Neuronal stem cell (in vitro differentiated cells): Measurements from ENCODE around the gene POFUT2.

Source experiments
- DNase-seq: peaks from one replicate; pipeline ENCODE4 v3.0.0-alpha.2; 2013; ENCODE audit warnings: low spot score
- H2AFZ ChIP-seq: one replicate; pipeline ENCODE4 v1.6.1; 2013; ENCODE audit warnings: mild to moderate bottlenecking, low read length, inconsistent platforms
- H2AK5ac ChIP-seq: 2 replicates; pipeline ENCODE4 v1.6.1; 2013; ENCODE audit warnings: low read depth, mild to moderate bottlenecking, inconsistent platforms, low read length, moderate library complexity, mixed read lengths
- H2BK120ac ChIP-seq: 2 replicates; pipeline ENCODE4 v1.6.1; 2013; ENCODE audit warnings: low read depth, mild to moderate bottlenecking, inconsistent platforms, low read length, moderate library complexity, mixed read lengths
- H2BK12ac ChIP-seq: one replicate; pipeline ENCODE4 v1.6.1; 2013; ENCODE audit warnings: low read length, inconsistent platforms
- H2BK15ac ChIP-seq: 2 replicates; pipeline ENCODE4 v1.6.1; 2013; ENCODE audit warnings: mild to moderate bottlenecking, low read length, inconsistent platforms, mixed read lengths
- H2BK5ac ChIP-seq: one replicate; pipeline ENCODE4 v1.6.1; 2013; ENCODE audit warnings: inconsistent platforms, mild to moderate bottlenecking, low read length, moderate library complexity
- H3K14ac ChIP-seq: one replicate; pipeline ENCODE4 v1.6.1; 2013; ENCODE audit warnings: low read length, inconsistent platforms
- H3K18ac ChIP-seq: 2 replicates; pipeline ENCODE4 v1.6.1; 2013; ENCODE audit warnings: low read length, inconsistent platforms
- H3K23ac ChIP-seq: 2 replicates; pipeline ENCODE4 v1.6.1; 2013; ENCODE audit warnings: low read depth, mild to moderate bottlenecking, mixed read lengths, low read length, inconsistent platforms; ENCODE audit not compliant: poor library complexity
- H3K27ac ChIP-seq: replicated peaks from 3 replicates; pipeline ENCODE4 v1.5.1; 2013; ENCODE audit warnings: low read length, inconsistent platforms
- H3K27me3 ChIP-seq, 3 experiments: 2 replicates each; pipeline ENCODE4 v1.6.1; 2013; ENCODE audit warnings: low read length in 3 of 3, mild to moderate bottlenecking in 2 of 3, inconsistent platforms in 1 of 3, low read depth in 1 of 3, mixed read lengths in 1 of 3, moderate library complexity in 1 of 3; ENCODE audit not compliant: control insufficient read depth in 3 of 3, insufficient read depth in 3 of 3
- H3K36me3 ChIP-seq, 2 donors: replicated peaks in 1 of 2; 2 replicates each; pipeline ENCODE4 v1.6.1; 2013; ENCODE audit warnings: low read length in 2 of 2; ENCODE audit not compliant: control insufficient read depth in 2 of 2, insufficient read depth in 2 of 2
- H3K4ac ChIP-seq: 2 replicates; pipeline ENCODE4 v1.6.1; 2013; ENCODE audit warnings: inconsistent platforms, mild to moderate bottlenecking, low read length, moderate library complexity
- H3K4me1 ChIP-seq, 2 donors: 1 replicate in 1 of 2; 2 replicates in 1 of 2; pipeline ENCODE4 v1.6.1; 2013; ENCODE audit warnings: low read length in 2 of 2, low read depth in 1 of 2; ENCODE audit not compliant: control insufficient read depth in 2 of 2, insufficient read depth in 1 of 2
- H3K4me2 ChIP-seq: one replicate; pipeline ENCODE4 v1.6.1; 2013; ENCODE audit warnings: mild to moderate bottlenecking, low read length, inconsistent platforms; ENCODE audit not compliant: insufficient read depth, poor library complexity, severe bottlenecking
- H3K4me3 ChIP-seq, 2 donors: 2 replicates each; pipeline ENCODE4 v1.5.1; 2013; ENCODE audit warnings: low read length in 2 of 2, mild to moderate bottlenecking in 2 of 2, inconsistent platforms in 1 of 2, moderate library complexity in 1 of 2
- H3K79me1 ChIP-seq: one replicate; pipeline ENCODE4 v1.6.1; 2013; ENCODE audit warnings: low read depth, mild to moderate bottlenecking, inconsistent platforms, low read length, moderate library complexity
- H3K9ac ChIP-seq: one replicate; pipeline ENCODE4 v1.6.1; 2013; ENCODE audit warnings: mild to moderate bottlenecking, low read depth, low read length, inconsistent platforms; ENCODE audit not compliant: poor library complexity
- H3K9me3 ChIP-seq, 2 donors: replicated peaks in 1 of 2; 2 replicates each; pipeline versions ENCODE3 to v1.6.1; 2013; ENCODE audit warnings: low read length in 2 of 2, mild to moderate bottlenecking in 2 of 2, inconsistent platforms in 1 of 2, low read depth in 1 of 2, mixed read lengths in 1 of 2, moderate library complexity in 1 of 2; ENCODE audit not compliant: control insufficient read depth in 2 of 2, insufficient read depth in 1 of 2
- H4K8ac ChIP-seq: one replicate; pipeline ENCODE4 v1.6.1; 2013; ENCODE audit warnings: low read depth, mild to moderate bottlenecking, inconsistent platforms, low read length, moderate library complexity
- H4K91ac ChIP-seq: one replicate; pipeline ENCODE4 v1.6.1; 2013; ENCODE audit warnings: low read length, low read depth, mild to moderate bottlenecking, inconsistent platforms; ENCODE audit not compliant: poor library complexity
- WGBS, 2 donors: extraction: QIAGEN DNeasy Blood & Tissue Kit; methylation state at CpG; one replicate each; pipeline ENCODE4 v1.1.7; 2013; ENCODE audit warnings: missing lambda C conversion rate in 2 of 2, mixed read lengths in 1 of 2; ENCODE audit not compliant: insufficient read length in 2 of 2, insufficient replicate concordance in 1 of 2; ENCODE audit errors: extremely low coverage in 2 of 2; 5-methylcytosine and 5-hydroxymethylcytosine counted together

POFUT2 gene

DNA sequence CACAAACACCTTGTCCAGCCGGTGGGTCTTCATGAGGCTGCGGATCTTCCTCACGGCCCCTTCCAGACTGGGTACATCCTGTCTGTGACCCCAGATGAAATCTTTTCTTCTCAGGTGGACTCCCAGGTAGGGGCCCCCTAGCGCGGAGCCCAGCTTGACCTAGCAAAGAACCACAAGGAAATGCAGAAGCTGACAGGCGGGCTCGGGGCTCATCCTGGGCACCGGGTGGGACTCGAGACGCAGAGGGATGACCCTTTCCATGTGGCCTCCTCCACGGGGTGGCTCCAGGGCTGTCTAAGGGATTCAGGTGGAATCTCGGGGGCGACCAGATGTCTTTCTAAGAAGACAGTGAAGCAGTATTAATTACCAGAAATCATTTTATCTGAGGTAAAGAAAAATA, 17.8 kb downstream of the POFUT2 start:
- Histone ChIP-seq H3K4ac (no peak overlapping the region), H3K4me1 (no peaks in the 10 kb centered on the region), H3K18ac (no peak overlapping the region), H2AFZ (no peak overlapping the region), H2AK5ac (no peak overlapping the region), H3K27ac (no peak overlapping the region), H3K27me3 (no peaks in the 10 kb centered on the region), H4K8ac (no peak overlapping the region), H3K36me3 (peaks cover 51 to 85% of the 10 kb centered on the region in 2 donors), H2BK12ac (no peak overlapping the region), H4K91ac (no peak overlapping the region), H3K9me3 (peaks cover 14 to 52% of the 10 kb centered on the region in 2 donors), H3K23ac (no peak overlapping the region), H3K14ac (no peak overlapping the region), H3K4me2 (no peak overlapping the region), H3K4me3 (no peak overlapping the region), H2BK15ac (no peak overlapping the region), H2BK120ac (no peak overlapping the region), H3K79me1 (peaks cover 16% of the 10 kb centered on the region), H3K9ac (no peak overlapping the region), H2BK5ac (no peak overlapping the region)
- DNase-seq = no peak
- WGBS, 2 donors = no CpG with 5 or more reads among the region's 13 CpGs

DNA sequence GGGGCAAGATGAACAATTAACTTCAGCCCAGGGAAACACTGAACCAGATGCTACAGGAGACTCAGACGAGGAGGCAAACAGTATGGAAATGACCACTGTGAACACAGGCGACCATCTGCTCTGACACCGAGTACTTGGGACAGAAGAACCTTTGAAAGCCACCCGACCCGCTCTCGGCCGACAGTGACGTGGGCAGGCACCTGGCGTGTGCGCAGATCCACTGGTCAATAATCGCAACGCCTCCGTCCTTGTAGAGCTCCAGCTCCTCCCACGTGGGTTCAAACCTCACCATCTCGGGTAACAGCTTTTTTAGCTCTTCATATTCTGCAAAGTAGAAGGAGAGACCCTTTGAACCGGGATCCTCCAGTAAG, 20.3 kb downstream of the POFUT2 start:
- no CpG with 5 or more reads among the region's 16 CpGs for WGBS, 2 donors
- H3K18ac ChIP-seq = no peak overlapping the region
- H3K23ac ChIP-seq = no peak overlapping the region
- H2AK5ac ChIP-seq = no peak overlapping the region
- H3K36me3 ChIP-seq = peaks cover 58 to 82% of the 10 kb centered on the region in 2 donors
- H3K9ac ChIP-seq = no peak overlapping the region
- no peak overlapping the region for H3K14ac ChIP-seq
- H3K4me1 ChIP-seq = no peaks in the 10 kb centered on the region
- H3K4me2 ChIP-seq = no peak overlapping the region
- H4K8ac ChIP-seq = no peak overlapping the region
- H3K9me3 ChIP-seq = peaks cover 14 to 28% of the 10 kb centered on the region in 2 donors
- no peak overlapping the region for H3K4ac ChIP-seq
- peaks cover 18% of the 10 kb centered on the region for H3K79me1 ChIP-seq
- no peaks in the 10 kb centered on the region for H3K27me3 ChIP-seq
- H3K27ac ChIP-seq = no peak overlapping the region
- H2AFZ ChIP-seq = no peak overlapping the region
- no peak overlapping the region for H2BK15ac ChIP-seq
- no peak overlapping the region for H4K91ac ChIP-seq
- no peak for DNase-seq
- H2BK5ac ChIP-seq = no peak overlapping the region
- H2BK12ac ChIP-seq = no peak overlapping the region
- H3K4me3 ChIP-seq = no peak overlapping the region
- H2BK120ac ChIP-seq = no peak overlapping the region

DNA sequence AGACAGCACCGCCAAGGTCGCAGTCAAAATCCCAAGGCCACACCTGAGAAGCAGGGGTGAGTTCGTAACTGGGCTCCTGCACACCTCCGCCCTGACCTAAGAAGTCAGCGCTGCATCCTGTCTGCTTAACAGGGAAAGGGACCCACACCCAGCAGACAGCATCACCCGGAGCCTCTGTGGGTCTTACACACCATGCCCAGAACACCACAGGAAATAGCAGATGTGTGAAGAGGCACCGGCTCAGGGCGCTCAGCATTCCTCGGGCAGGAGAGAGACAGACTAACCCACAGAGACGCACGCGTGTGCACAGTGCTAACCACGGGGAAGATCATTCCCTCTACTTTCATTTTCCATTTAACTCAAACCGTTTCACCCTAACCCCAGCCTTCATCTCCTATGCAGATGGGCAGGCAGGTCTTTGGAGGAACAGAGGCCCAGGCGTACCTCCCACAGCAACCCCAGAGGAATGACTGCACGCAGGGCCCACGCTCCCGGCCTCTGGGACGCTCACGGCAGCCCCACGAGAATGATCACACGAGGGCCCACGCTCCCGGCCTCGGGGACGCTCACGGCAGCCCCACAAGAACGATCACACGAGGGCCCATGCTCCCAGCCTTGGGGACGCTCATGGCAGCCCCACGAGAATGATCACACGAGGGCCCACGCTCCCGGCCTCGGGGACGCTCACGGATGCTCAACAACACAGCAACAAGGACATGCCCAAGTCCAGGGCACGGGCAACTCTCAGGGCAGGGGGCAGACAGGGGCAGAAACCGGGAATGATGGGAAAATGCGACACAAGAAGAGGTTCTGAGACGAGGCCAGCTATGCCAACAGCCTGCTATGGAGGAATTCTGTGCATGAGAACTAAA, 20.9 kb downstream of the POFUT2 start:
- H2BK15ac ChIP-seq = no peak overlapping the region
- no peak overlapping the region for H2BK120ac ChIP-seq
- H3K18ac ChIP-seq = no peak overlapping the region
- no peak overlapping the region for H3K4ac ChIP-seq
- no peak overlapping the region for H4K8ac ChIP-seq
- H3K9ac ChIP-seq = no peak overlapping the region
- no peak overlapping the region for H2AK5ac ChIP-seq
- no peak overlapping the region for H4K91ac ChIP-seq
- no peak overlapping the region for H2BK12ac ChIP-seq
- no peaks in the 10 kb centered on the region for H3K27me3 ChIP-seq
- H3K4me1 ChIP-seq = no peaks in the 10 kb centered on the region
- H3K23ac ChIP-seq = no peak overlapping the region
- no peak overlapping the region for H2BK5ac ChIP-seq
- H3K27ac ChIP-seq = no peak overlapping the region
- DNase-seq = no peak
- peaks cover 14 to 22% of the 10 kb centered on the region in 2 donors for H3K9me3 ChIP-seq
- H2AFZ ChIP-seq = no peak overlapping the region
- peaks cover 60 to 77% of the 10 kb centered on the region in 2 donors for H3K36me3 ChIP-seq
- 100% methylated on average over 1 of the region's 41 CpGs; no CpG with 5 or more reads in 1 of the 2 donors for WGBS, 2 donors
- H3K4me2 ChIP-seq = no peak overlapping the region
- H3K4me3 ChIP-seq = no peak overlapping the region
- peaks cover 18% of the 10 kb centered on the region for H3K79me1 ChIP-seq
- H3K14ac ChIP-seq = peak overlapping the region; percentile 56

DNA sequence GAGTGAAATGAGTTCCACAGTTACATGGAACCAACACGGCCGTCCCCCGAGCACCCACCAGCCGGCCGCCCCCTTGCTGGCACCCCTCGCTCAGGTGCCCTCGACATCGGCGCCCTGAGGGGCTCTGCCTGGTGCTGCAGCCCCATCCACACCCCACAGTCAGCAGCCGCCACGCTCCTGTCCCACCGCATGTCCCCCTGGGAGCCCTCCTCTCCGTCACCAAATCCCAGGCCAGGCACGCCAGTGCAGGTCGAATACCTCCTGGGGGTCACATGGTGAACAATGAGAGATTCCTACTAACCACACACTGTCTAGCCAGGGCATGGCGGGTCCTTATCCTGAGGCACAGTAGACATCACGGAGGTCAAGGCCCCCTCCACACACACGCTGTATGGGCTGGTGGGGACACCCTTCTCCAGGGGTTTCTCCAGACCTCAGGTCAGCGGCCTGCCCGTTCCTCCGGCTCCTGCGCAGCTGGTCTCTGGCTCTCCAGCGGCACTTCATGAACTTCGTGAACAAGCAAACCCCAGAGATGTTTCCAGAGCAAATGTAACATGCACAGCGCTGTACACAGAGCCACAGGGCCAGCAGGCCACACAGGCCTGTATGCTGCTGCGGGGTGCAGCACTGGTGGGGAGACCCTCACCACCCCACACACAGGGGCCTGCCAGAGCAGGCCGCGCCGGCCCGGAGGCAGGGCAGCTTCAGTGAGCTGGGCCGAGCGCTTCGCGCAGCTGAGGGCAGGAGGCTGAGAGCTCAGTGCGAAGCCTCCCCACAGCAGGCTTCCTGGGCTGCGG, 21.8 kb downstream of the POFUT2 start:
- H3K23ac ChIP-seq = no peak overlapping the region
- no peak overlapping the region for H2AFZ ChIP-seq
- H3K79me1 ChIP-seq = peaks cover 18% of the 10 kb centered on the region
- no peak overlapping the region for H3K4ac ChIP-seq
- H4K8ac ChIP-seq = no peak overlapping the region
- no peak overlapping the region for H3K9ac ChIP-seq
- H4K91ac ChIP-seq = no peak overlapping the region
- H2BK12ac ChIP-seq = no peak overlapping the region
- no peaks in the 10 kb centered on the region for H3K4me1 ChIP-seq
- H2BK5ac ChIP-seq = no peak overlapping the region
- no CpG with 5 or more reads among the region's 36 CpGs for WGBS, 2 donors
- peak overlapping the region; percentile 56 for H3K14ac ChIP-seq
- no peak overlapping the region for H3K18ac ChIP-seq
- H3K9me3 ChIP-seq = peaks cover 13 to 14% of the 10 kb centered on the region in 2 donors
- no peak overlapping the region for H2BK15ac ChIP-seq
- peaks cover 60 to 69% of the 10 kb centered on the region in 2 donors for H3K36me3 ChIP-seq
- no peak overlapping the region for H3K27ac ChIP-seq
- DNase-seq = no peak
- H2BK120ac ChIP-seq = no peak overlapping the region
- no peak overlapping the region for H3K4me3 ChIP-seq
- no peak overlapping the region for H3K4me2 ChIP-seq
- no peaks in the 10 kb centered on the region for H3K27me3 ChIP-seq
- no peak overlapping the region for H2AK5ac ChIP-seq
